Skeletal muscle satellite cell (primary cell): Measurements from ENCODE around the gene ZC3H11A.
A peak's percentile ranks its signal among the peaks of the same experiment; 100 is the strongest.

Experiments
- small RNA-seq: library from RNA; depleted of rRNA; stranded (forward); fragments of <200 nt; gene quantifications from one replicate; pipeline ENCODE3, GENCODE V24; 2012

ZC3H11A gene

Small RNA genes lying within 50 kb of the gene (small RNA-seq; reads per million reads assigned to genes)
- gene ZC3H11A, result 1.0 reads per million, percentile 34 among the genes with 10 or more reads in this experiment
